Jurkat, Clone E6-1 (cell line): ENCODE results near the gene PKN1.
"Not testable (repeated sequence)": the region's sequence is repeated elsewhere in the genome, so short reads cannot be mapped to it uniquely, and the experiment has no call there.

Source experiments
- DNase-seq: peaks from one replicate; pipeline ENCODE4 v3.0.0-alpha.2; 2011; ENCODE audit warnings: low read depth, low spot score
- H3K4me3 ChIP-seq: 2 replicates; pipeline ENCODE4 v1.5.1; 2011; ENCODE audit warnings: mild to moderate bottlenecking, low read length, control low read depth, moderate library complexity

The PKN1 gene

DNA sequence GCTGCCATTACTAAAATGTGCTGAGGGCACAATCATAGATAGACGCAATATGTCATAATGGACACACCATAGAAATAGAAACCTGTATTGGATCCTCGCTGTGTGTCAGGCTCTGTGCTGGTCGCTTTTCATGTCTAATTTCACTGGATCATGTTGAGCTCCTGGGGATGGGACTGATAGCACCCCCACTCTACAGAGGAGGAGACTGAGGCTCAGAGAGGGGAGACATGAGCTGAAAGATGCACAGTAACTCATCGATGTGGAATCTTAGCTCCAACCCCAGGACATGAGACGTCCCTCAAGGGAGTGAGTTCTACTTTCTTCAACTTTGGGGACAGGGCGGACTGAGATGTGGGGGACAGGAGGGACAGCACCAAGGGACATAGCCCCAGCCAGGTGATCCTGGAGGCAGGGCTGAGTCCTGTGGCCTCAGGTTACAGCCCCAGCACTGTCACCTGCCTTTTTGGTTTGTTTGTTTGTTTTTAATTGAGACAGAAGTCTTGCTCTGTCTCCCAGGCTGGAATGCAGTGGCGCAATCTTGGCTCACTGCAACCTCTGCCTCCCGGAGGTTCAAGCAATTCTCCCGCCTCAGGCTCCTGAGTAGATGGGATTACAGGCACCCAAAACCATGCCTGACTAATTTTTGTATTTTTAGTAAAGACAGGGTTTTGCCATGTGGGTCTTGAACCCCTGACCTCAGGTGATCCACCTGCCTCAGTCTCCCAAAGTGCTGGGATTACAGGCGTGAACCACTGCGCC is 69.4 kb downstream of the PKN1 start:
- no peak for DNase-seq

DNA sequence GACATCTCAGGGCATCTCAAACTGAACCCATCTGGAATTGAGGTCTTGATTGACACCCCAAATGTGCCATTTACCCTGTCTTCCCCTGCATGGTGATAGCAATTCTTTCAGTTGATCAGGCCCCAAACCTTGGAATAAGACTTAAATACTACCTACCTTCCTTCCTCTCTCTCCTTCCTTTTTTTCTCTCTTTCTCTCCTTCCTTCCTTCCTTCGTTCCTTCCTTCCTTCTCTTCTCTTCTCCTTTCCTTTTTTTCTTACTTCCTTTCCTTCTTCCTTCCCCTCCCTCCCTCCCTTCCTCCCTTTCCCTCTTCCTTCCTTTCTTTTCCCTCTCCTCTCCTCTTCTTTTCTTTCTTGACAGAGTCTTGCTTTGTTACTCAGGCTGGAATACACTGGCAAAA is 70.2 kb downstream of the PKN1 start:
- no peak for DNase-seq

More for the DNA sequence above, 69.4 kb downstream of the PKN1 start:
- H3K4me3 ChIP-seq: no peak overlapping the region

DNA sequence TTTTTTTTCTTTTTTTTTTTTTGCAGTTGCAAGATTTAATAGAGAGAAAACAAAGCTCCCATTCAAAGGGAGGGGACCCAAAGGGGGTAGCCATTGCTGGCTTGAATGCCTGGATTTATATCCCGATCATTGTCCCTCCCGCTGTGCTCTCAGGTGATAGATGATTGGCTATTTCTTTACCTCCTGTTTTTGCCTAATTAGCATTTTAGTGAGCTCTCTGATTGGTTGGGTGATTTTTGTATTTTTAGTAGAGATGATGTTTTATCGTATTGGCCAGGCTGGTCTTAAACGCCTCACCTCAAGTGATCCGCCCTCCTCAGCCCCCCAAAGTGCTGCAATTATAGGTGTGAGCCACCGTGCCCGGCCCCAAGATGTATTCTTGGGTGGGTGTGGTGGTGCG is 71.5 kb downstream of the PKN1 start:
- DNase-seq, H3K4me3 ChIP-seq: not testable (repeated sequence)

More for the DNA sequence above, 70.2 kb downstream of the PKN1 start:
- no peak overlapping the region for H3K4me3 ChIP-seq

DNA sequence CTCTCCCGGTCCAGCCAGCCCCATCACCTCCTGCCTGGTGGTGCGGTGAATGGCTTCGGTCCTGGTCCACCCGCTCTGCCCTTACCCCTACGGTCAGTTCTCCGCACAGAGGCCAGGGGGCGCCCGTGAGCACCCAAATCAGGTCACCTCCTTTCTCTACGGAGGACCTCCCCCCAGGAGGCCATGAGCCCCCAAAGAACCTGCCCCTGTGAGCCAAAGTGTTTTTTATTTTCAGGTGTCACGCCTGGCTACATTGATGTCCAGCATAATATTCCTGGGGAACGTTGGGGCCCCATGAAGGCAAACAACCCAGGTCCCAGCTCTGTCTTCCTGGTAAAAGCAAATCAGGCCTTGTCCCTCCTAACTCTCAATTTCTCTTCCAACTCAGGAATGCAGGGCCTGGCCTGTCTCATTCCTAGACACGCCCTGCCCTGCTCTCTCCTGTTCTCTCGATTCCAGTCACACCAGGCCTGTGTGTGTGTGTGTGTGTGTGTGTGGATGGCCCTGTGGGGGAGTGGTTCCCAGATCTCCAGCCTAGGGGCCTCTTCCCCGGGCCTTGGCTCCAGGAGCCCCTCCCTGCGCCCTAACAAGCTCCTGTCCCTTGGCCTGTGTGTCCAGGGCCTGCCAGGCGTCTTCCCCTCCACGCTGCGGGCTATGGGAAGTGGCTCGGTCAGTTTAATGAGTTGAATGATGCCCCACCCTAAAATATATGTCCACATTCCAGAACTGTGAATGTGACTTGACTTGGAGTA is 72.6 kb downstream of the PKN1 start:
- H3K4me3 ChIP-seq: no peak overlapping the region
- DNase-seq: peak; percentile 60

DNA sequence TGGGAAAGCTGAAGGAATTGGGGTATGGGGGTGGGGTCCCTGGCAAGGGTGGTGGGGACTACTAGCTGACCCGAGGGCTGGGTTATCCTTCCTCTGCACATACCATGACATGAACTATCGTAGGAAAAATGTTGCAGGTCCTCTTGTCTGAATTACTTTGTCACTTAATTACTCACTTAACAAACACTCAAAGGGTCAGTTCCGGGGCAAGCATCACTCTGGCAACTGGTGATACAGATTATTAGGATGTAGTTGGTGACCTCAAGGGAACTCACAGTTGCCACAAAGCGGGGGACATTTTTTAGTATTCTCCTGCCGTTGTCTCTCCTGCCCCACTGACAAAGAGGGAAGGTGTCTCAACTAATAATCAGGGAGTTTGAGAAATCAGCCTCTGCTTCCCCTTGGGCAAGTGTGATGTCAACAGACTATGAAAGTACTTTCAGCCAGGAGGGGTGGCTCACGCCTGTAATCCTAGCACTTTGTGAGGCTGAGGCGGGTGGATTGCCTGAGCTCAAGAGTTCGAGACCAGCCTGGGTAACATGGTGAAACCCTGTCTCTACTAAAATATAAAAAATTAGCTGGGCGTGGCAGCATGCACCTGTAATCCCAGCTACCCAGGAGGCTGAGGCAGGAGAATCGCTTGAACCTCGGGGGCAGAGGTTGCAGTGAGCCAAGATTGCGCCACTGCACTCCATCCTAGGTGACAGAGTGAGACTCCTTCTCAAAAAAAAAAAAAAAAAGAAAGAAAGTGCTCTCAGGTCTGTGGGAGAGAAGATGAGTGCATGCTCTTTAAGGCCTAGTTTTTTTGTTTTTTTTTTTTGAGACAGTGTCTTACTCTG is 74.8 kb downstream of the PKN1 start:
- H3K4me3 ChIP-seq: no peak overlapping the region
- no peak for DNase-seq

DNA sequence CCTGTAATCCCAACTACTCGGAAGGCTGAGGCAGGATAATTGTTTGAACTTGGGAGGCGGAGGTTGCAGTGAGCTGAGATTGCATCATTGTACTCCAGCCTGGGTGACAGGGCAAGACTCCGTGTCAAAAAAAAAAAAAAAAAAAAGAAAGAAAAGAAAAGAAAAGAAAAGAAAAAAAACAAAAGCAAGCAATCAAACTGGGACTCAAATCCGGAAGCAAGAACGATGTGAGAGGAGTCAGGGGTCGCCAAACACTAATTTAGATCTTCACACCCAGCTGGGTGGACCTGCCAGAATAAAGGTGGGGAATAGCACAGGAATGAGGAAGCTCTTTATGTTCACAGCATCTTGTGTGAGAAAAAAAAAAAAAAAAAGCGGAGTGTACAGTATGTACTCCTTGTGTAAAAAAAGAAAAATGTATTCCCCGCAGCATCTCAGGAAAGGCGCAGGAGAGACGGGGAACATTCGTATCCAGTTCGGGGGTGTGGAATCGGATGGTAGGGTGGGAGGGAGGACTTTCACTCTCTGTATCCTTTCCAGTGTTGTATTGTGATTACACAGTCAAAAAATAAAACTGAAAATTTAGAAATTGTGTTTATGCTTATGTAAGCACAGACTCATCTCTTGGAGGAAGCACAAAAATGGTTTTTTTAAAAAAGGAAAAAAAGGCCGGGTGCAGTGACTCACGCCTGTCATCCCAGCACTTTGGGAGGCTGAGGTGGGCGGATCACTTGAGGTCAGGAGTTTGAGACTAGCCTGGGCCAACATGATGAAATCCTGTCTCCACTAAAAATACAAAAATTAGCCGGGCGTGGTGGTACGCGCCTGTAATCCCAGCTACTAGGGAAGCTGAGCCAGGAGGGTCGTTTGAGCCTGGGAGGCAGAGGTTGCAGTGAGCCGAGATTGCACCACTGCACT is 77.5 kb downstream of the PKN1 start:
- no peak overlapping the region for H3K4me3 ChIP-seq
- DNase-seq: no peak

DNA sequence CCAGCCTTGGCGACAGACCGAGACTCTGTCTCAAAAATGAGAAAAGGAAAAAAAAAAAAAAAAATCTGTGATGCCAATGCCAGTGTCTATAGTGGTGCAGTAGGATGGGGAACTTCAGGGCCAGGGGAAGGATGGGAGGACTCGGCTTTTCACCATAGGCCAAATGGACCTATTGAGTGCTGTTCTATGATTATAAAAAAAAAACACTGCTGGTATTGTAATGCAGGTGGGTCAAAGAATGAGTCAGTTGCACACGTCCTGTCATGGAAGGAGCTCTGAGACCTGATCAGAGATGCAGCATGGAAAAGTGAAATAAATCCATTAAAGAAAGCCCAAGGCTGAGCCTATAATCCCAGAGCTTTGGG is 78.1 kb downstream of the PKN1 start:
- H3K4me3 ChIP-seq: no peak overlapping the region
- no peak for DNase-seq

DNA sequence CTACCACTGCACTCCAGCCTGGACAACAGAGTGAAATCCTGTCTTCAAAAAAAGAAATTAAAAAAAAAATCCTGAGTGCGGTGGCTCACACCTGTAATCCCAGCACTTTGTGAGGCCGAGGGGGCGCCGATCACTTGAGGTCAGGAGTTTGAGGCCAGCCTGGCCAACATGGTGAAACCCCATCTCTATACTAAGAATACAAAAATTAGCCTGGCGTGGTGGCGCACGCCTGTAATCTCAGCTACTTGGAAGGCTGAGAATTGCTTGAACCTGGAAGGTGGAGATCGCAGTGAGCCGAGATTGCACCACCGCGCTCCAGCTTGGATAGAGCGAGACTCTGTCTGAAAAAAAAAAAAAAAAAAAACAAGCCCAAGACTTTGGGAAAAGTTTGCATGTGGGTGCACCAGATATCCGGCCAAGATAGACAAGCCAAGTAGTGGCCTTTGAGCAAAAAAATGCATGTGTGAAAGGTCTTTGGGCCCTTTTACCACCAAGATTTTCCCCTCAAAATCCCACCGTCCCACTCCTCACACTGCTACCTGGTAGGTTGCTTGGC is 79.4 kb downstream of the PKN1 start:
- H3K4me3 ChIP-seq: no peak overlapping the region
- DNase-seq: no peak

DNA sequence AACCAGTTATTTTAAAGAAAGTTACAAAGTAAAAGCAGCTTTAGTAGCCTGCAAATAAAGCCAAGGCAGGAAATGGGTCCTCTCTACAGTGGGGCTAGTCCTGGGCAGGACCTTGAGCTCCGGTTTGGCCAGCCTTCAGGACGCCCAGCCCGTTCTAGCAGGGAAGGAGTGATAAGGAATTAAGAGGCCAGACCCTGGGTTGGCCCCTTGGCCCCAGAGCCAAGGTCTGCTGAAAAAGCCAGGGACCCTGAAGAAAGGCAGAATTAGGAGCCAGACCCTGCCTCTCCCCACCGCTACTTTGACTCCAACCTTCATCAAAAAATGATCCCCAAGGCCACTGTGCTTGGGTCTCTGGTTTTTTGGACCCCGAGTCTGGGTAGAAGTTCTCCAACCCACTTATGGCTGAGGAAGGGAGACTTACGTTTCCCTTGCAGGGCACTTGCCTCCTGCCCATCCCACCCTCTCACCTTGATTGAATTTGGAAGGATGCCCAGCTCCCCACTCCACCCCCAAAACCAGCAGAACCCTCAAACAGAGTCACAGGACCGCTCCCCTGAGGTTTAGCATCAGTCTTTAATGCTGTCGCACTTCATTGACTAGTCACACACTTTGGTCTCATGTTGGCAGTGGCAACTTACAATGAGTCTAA is 81.2 kb downstream of the PKN1 start:
- H3K4me3 ChIP-seq: no peak overlapping the region
- DNase-seq: no peak

DNA sequence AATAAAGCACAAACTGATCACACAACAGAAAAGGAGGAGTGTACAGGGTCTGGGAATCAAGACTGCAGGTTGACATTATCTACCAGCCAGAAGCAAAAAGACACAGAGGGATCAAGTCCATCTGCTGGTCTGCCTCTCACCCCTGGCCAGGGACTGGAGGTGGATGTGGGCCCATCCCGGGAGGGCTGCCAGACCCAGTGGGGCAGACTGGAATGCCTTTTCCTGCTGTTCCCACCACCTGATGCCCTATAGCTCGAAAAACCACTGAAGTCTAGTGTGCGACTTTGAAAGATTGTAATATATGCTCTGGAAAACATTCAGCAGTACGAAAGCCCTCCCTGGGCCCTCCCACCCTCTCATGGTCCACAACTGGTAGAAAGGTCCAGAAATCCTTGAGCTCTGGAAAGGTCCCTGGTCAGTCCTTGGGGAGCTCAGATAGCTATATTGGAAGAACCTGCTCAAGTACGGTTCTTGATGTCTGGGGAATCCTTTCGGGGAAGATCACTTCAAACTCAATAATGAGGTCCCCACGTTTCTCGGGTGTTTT is 82.5 kb downstream of the PKN1 start:
- no peak for DNase-seq
- no peak overlapping the region for H3K4me3 ChIP-seq

DNA sequence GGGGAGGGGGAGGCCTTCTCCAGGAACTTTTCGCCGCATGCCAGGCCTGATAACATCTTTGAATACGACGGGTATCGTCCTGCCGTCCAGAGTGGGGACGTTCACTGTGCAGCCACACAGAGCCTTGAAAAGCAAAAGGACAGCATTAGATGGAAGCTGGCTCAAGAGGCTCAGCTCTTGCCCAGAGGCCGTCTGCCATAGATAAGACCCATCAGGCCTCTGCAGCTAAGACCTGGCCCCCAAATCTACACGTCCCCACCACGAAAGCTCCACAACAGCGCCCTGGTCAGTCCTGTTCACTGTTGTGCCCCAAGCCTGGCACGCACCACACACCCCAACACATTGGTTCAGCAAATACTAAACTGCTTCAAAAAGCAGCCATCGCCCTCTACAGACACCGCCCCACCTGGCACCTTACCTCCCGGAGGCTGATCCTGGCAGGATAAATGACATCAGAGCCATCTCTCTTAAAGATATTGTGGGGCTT is 83.0 kb downstream of the PKN1 start:
- H3K4me3 ChIP-seq: peak overlapping the region; percentile 91; the same call in 1 of the 2 replicates
- DNase-seq: no peak

DNA sequence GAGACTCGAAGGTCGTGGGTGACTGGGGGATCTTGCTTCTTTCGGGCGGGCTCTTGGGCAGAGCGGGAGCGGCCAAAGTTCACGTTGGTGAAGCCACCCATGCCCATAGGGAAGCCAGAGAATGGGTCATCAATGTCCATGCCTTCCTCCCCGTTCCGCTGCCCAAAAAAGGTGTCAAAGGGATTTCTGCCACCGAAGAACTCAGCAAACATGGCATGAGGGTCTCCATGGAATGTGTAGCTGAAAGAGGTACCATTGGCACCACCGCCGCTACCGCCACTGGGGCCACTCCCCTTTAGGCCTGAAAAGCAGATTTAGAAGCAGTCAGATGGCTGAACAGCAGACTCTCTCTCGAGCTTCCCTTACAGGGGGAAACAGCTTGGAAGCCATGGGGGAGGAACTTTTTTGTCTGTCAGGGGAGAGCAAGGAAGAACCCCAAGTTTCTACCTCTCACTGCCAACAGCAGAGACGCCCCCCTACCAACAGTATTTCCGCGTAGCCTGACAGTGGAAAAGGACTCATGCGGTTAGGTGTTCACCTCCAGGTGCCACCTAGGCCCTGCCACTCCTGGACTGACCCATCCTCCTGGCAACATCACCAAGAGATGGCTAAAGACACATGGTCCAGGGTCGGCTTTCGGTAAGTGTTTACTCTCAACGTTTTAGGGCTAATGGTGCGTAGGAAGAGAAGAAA is 83.8 kb downstream of the PKN1 start:
- H3K4me3 ChIP-seq: peak overlapping the region; percentile 91

DNA sequence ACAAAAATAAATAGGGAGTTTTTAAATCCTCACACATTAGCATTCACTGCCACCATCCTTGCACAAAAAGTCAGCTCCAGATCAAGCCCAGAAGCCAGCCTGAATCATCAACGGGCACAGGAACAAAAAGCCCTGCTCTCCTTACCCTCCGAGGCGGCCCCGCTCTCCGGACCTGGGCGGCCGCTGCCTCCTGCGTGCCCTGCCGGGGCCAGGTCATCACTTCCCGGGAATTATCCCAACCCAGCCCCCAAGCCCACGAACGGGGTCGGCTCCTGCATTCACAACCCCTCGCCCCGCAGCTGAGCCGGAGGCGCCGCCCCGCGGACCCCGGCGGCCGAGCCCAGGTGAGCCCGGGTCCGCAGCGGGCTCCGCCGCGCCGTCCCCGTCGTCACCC is 84.3 kb downstream of the PKN1 start:
- DNase-seq: no peak
- peak overlapping the region; percentile 91 for H3K4me3 ChIP-seq

More for the DNA sequence above, 83.8 kb downstream of the PKN1 start:
- DNase-seq: no peak

DNA sequence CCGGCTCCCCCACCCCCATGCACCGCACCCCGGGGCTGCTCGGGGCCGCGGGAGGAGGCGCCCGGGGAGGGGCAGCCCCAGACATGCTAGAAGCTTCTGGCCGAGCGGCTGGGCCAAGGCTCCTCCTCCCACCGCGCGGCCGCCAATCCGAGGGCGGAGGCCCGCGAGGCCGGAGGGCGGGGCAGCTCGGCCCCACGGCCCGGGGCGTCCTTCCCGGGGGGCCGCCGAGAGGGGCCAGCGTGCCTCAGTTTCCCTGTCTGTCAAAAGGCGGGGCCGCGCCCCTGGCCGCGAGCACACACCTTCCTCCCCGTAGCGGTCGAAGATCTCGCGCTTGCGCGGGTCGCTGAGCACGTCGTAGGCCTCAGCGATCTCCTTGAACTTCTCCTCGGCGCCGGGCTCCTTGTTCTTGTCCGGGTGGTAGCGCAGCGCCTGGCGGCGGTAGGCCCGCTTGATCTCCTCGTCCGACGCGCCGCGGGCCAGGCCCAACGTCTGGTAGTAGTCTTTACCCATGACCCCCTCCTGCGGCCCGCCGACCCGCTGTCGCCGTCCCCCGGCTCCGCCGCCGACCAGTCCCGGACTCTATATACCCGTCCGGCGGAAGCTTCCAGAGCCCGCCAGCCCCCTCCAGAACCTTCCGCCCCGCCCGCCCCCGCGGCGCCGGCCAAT is 84.9 kb downstream of the PKN1 start, which contains the start of gene DNAJB1:
Gene DNAJB1, minus strand, starts transcription at position 558 of the 666 bp plus-strand sequence. Its CDS starts 48 bp downstream, at position 510.
- DNase-seq: no peak
- H3K4me3 ChIP-seq: peak within 1 kb of the TSS; percentile 91

DNA sequence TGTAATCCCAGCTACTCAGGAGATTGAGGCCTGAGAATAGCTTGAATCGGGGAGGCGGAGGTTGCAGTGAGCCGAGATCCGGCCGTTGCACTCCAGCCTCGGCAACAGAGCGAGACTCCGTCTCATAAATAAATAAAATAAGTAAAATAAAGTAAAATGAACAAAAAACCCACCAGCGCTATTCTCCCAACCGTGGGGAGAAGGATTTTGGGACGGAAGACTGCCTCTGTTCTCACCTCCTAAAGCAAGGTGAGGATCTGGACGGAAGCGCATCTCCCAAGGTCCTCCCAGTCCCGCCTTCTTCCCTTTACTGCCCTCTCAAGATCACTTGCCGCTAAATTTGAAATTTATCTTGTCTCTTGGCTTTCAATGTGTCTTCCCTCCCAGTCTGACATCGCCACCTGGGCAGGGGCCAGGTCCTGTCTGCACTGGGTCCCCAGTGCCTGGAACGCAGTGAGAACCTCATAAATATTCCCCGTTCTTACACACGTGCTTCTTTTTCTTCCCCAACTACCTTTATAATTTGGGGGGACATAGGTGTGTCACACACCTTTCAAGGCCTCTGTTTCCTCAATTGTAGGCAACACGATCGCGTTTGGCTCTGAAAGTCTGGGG is 86.2 kb downstream of the PKN1 start:
- H3K4me3 ChIP-seq: peak overlapping the region; percentile 64
- no peak for DNase-seq

DNA sequence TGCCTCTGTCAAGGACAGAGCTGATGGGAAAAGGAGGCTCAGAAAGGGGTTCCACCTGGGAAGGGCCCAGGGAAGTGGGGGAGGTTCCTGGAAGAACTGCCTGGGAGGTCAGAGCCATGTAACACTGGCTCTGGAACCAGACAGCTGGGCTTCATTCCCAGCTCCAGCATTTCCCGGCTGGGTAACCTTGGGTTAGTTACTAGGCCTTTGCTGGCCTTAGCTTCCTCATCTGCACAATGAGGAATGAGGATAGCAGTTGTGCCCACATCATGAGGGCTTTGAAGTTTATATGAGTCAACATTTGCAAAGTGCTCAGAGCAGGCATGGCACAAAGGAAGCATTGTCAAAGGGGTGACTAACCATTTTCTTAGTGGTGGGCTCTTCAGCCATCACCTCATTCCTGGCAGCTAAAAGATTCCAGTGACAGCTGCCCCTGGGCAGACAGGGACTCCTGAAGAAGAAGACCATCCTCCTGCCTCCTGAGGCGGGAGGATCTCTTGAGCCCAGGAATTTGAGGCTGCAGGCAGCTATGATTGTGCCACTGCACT is 86.8 kb downstream of the PKN1 start:
- H3K4me3 ChIP-seq: no peak overlapping the region
- DNase-seq: peak; percentile 46
